ENCODE results near the gene GSK3B.
A peak's percentile ranks its signal among the peaks of the same experiment; 100 is the strongest.

Gene GSK3B

GRCh38 chr3:120103276-120103675 lies 9.0 kb upstream of the GSK3B start:
- Mint-ChIP-seq H3K4me1 (peaks cover 17% of the 10 kb centered on the region), H3K27ac (peak overlapping the region; percentile 32), H3K27me3 (ENCODE audit: low read depth, poor library complexity) (no peaks in the 10 kb centered on the region), H3K4me3 (no peak overlapping the region), H3K36me3 (ENCODE audit: low read depth) (peaks cover 70% of the 10 kb centered on the region), H3K9me3 (no peaks in the 10 kb centered on the region)
- TF ChIP-seq, protein P1, sequence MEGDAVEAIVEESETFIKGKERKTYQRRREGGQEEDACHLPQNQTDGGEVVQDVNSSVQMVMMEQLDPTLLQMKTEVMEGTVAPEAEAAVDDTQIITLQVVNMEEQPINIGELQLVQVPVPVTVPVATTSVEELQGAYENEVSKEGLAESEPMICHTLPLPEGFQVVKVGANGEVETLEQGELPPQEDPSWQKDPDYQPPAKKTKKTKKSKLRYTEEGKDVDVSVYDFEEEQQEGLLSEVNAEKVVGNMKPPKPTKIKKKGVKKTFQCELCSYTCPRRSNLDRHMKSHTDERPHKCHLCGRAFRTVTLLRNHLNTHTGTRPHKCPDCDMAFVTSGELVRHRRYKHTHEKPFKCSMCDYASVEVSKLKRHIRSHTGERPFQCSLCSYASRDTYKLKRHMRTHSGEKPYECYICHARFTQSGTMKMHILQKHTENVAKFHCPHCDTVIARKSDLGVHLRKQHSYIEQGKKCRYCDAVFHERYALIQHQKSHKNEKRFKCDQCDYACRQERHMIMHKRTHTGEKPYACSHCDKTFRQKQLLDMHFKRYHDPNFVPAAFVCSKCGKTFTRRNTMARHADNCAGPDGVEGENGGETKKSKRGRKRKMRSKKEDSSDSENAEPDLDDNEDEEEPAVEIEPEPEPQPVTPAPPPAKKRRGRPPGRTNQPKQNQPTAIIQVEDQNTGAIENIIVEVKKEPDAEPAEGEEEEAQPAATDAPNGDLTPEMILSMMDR (IDR thresholded peaks at IDR 0.05) = no peak
- no peak for DNase-seq

- no peak for DNase-seq
- TF ChIP-seq, protein P1 (IDR thresholded peaks at IDR 0.05) = no peak
- no peak overlapping the region for H3K27ac Mint-ChIP-seq
- no peaks in the 10 kb centered on the region for H3K27me3 Mint-ChIP-seq (ENCODE audit: low read depth, poor library complexity)
- no peak overlapping the region for H3K4me3 Mint-ChIP-seq
- H3K36me3 Mint-ChIP-seq (ENCODE audit: low read depth) = peaks cover 75% of the 10 kb centered on the region
- no peaks in the 10 kb centered on the region for H3K9me3 Mint-ChIP-seq
- peaks cover 20% of the 10 kb centered on the region for H3K4me1 Mint-ChIP-seq
Observed at GRCh38 chr3:120102674-120103073, 8.4 kb upstream of the GSK3B start.

- Mint-ChIP-seq H3K4me1 (peaks cover 24% of the 10 kb centered on the region), H3K27me3 (ENCODE audit: low read depth, poor library complexity) (no peaks in the 10 kb centered on the region), H3K9me3 (no peaks in the 10 kb centered on the region), H3K36me3 (ENCODE audit: low read depth) (peaks cover 79% of the 10 kb centered on the region), H3K4me3 (no peak overlapping the region), H3K27ac (no peak overlapping the region)
- TF ChIP-seq, protein P1 (IDR thresholded peaks at IDR 0.05) = no peak
- no peak for DNase-seq
Observed at GRCh38 chr3:120102232-120102631, 8.0 kb upstream of the GSK3B start.

- TF ChIP-seq, protein P1 (IDR thresholded peaks at IDR 0.05) = no peak
- Mint-ChIP-seq H3K27me3 (ENCODE audit: low read depth, poor library complexity) (no peaks in the 10 kb centered on the region), H3K36me3 (ENCODE audit: low read depth) (peaks cover 82% of the 10 kb centered on the region), H3K4me3 (no peak overlapping the region), H3K9me3 (no peaks in the 10 kb centered on the region), H3K4me1 (peaks cover 30% of the 10 kb centered on the region), H3K27ac (no peak overlapping the region)
- no peak for DNase-seq
Observed at GRCh38 chr3:120101624-120102023, 7.4 kb upstream of the GSK3B start.

DNA sequence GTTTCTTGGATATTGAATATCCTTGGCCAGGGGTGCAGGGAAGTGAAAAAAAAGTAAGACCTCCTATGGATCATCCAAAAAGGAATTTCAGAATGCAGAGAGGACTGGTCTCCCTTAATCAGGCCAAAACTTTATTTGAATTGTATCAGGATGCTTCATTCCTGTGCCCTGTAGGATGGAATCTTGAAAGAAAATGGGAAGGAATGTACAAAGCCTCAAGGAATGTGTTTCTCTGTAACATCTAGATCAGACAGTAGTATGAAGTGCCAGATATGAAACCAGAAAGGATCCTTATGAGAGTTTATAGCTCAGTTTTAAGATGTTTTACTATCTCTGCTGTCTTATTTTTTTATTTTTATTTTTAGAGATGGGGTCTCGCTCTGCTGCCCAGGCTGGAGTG lies 6.5 kb upstream of the GSK3B start:
- H3K27me3 Mint-ChIP-seq (ENCODE audit: low read depth, poor library complexity) = no peaks in the 10 kb centered on the region
- TF ChIP-seq, protein P1 (IDR thresholded peaks at IDR 0.05) = no peak

GRCh38 chr3:120098710-120099109 lies 4.5 kb upstream of the GSK3B start:
- TF ChIP-seq, protein P1 (IDR thresholded peaks at IDR 0.05) = no peak
- Mint-ChIP-seq H3K36me3 (ENCODE audit: low read depth) (peaks cover 64% of the 10 kb centered on the region), H3K27me3 (ENCODE audit: low read depth, poor library complexity) (no peaks in the 10 kb centered on the region), H3K27ac (no peak overlapping the region), H3K9me3 (no peaks in the 10 kb centered on the region), H3K4me1 (peaks cover 43% of the 10 kb centered on the region), H3K4me3 (no peak overlapping the region)
- DNase-seq = no peak

More for the DNA sequence above, 6.5 kb upstream of the GSK3B start:
- Mint-ChIP-seq H3K4me1 (peaks cover 39% of the 10 kb centered on the region), H3K4me3 (no peak overlapping the region), H3K27ac (no peak overlapping the region), H3K9me3 (no peaks in the 10 kb centered on the region), H3K36me3 (ENCODE audit: low read depth) (peaks cover 75% of the 10 kb centered on the region)
- DNase-seq = no peak
